Measurements from ENCODE around the gene NLGN4X. TPM values are rescaled to one million over a fixed set of nuclear protein-coding genes. Genes with fewer than 3 reads are reported as not detected.

NLGN4X gene
- total RNA-seq, 1 donor from 2014 or later: 4.5 TPM

- H3K27ac ChIP-seq (replicated peaks): no peak overlapping the region
- no peak overlapping the region for H3K4me3 ChIP-seq
- peaks cover 3% of the 10 kb centered on the region for H3K9me3 ChIP-seq (replicated peaks)
- H3K27me3 ChIP-seq (ENCODE audit: low read depth): no peaks in the 10 kb centered on the region
- TF ChIP-seq CTCF (IDR thresholded peaks at IDR 0.05; ENCODE audit: borderline replicate concordance): no peak
- DNase-seq: no peak
- no peaks in the 10 kb centered on the region for H3K36me3 ChIP-seq
- intact Hi-C loops (cut with micrococcal nuclease): no loop called here
- no peaks in the 10 kb centered on the region for H3K4me1 ChIP-seq
Observed at GRCh38 chrX:6238576-6238975, 9.9 kb upstream of the NLGN4X start.

GRCh38 chrX:6227935-6228334, 732 bp downstream of the NLGN4X start:
- H3K27me3 ChIP-seq (ENCODE audit: low read depth): peaks cover 47% of the 10 kb centered on the region
- H3K4me3 ChIP-seq: peak overlapping the region; percentile 61
- no peak for TF ChIP-seq CTCF (IDR thresholded peaks at IDR 0.05; ENCODE audit: borderline replicate concordance)
- intact Hi-C loops (cut with micrococcal nuclease): no loop called here
- no peaks in the 10 kb centered on the region for H3K36me3 ChIP-seq
- H3K27ac ChIP-seq (replicated peaks): no peak overlapping the region
- H3K9me3 ChIP-seq (replicated peaks): no peaks in the 10 kb centered on the region
- peaks cover 3% of the 10 kb centered on the region for H3K4me1 ChIP-seq
- DNase-seq: no peak

- Histone ChIP-seq H3K27me3 (ENCODE audit: low read depth) (peaks cover 47% of the 10 kb centered on the region), H3K27ac (replicated peaks) (no peak overlapping the region), H3K9me3 (replicated peaks) (no peaks in the 10 kb centered on the region), H3K4me1 (peaks cover 3% of the 10 kb centered on the region), H3K36me3 (no peaks in the 10 kb centered on the region), H3K4me3 (peak overlapping the region; percentile 61)
- intact Hi-C loops (cut with micrococcal nuclease): no loop called here
- TF ChIP-seq CTCF (IDR thresholded peaks at IDR 0.05; ENCODE audit: borderline replicate concordance): no peak
- no peak for DNase-seq
Observed at GRCh38 chrX:6227453-6227835, 1.2 kb downstream of the NLGN4X start.

- Histone ChIP-seq H3K9me3 (replicated peaks) (no peaks in the 10 kb centered on the region), H3K36me3 (no peaks in the 10 kb centered on the region), H3K27me3 (ENCODE audit: low read depth) (peaks cover 47% of the 10 kb centered on the region), H3K4me1 (peaks cover 3% of the 10 kb centered on the region), H3K27ac (replicated peaks) (peak overlapping the region; percentile 27), H3K4me3 (peak overlapping the region; percentile 61)
- DNase-seq: peak; percentile 20
- TF ChIP-seq CTCF (IDR thresholded peaks at IDR 0.05; ENCODE audit: borderline replicate concordance): no peak
- intact Hi-C loops (cut with micrococcal nuclease): no loop called here
Observed at GRCh38 chrX:6226596-6227452, 1.8 kb downstream of the NLGN4X start.

- DNase-seq: peak; percentile 11
- intact Hi-C loops (cut with micrococcal nuclease): no loop called here
- no peaks in the 10 kb centered on the region for H3K9me3 ChIP-seq (replicated peaks)
- H3K4me3 ChIP-seq: peak overlapping the region; percentile 61
- peak overlapping the region; percentile 27 for H3K27ac ChIP-seq (replicated peaks)
- H3K4me1 ChIP-seq: peaks cover 3% of the 10 kb centered on the region
- no peaks in the 10 kb centered on the region for H3K36me3 ChIP-seq
- peaks cover 47% of the 10 kb centered on the region for H3K27me3 ChIP-seq (ENCODE audit: low read depth)
- no peak for TF ChIP-seq CTCF (IDR thresholded peaks at IDR 0.05; ENCODE audit: borderline replicate concordance)
Observed at GRCh38 chrX:6225911-6226595, 2.6 kb downstream of the NLGN4X start.
